Activated CD8-positive, alpha-beta memory T cell treated with anti-CD3 and anti-CD28 coated beads for 36 hours (primary cell): ENCODE measurements around the gene CRIM1. TPM values are rescaled to one million over a fixed set of nuclear protein-coding genes. Genes with fewer than 3 reads are reported as not detected.

Source experiments
- CTCF ChIA-PET: fragments of 350-600 bp; sonication (Branson Sonifier 250); formaldehyde crosslinking; loops from one replicate; lab custom pipeline; 2021; ENCODE audit warnings: antibody characterized with exemption; lab: Charles Lee
- POLR2A ChIA-PET: fragments of 350-600 bp; sonication (Branson Sonifier 250); formaldehyde crosslinking; loops from one replicate; lab custom pipeline; 2021; ENCODE audit warnings: antibody characterized with exemption; lab: Charles Lee
- total RNA-seq, 2 experiments: library from RNA; stranded (reverse); gene quantifications; one replicate each; pipeline ENCODE4 v1.2.3, GENCODE V29; 2021

The CRIM1 gene
- total RNA-seq, 2 experiments from 2014 or later: 18.2 to 20.1 TPM

DNA sequence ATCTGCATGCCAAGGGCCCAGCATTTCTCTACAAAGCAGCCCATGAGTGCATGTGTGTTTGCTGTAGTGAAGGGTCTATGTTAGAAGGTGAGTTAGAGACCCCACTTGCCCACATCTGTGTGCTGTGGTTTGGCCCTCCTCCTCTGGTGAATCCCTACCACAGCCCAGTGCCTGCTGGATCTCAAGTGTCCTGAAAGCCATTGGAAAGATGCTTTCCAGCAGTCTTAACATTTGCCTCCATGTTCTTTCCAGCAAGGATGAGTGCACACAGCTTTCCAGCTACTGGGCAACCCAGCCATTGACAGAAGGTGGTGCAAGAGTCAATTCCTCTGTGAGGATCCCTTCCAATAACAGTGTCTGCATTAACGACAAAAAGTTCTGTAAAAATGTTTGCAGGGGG, 13.6 kb downstream of the CRIM1 start:
- POLR2A ChIA-PET: no interaction called here
- CTCF ChIA-PET: no interaction called here

- POLR2A ChIA-PET: interaction anchor here (0.5 kb wide), 1 partner anchor 452 kb away, joined by 3 read pairs; no protein-coding TSS in a partner anchor
- CTCF ChIA-PET: no interaction called here
Measured at GRCh38 chr2:36369716-36370115, 14.1 kb downstream of the CRIM1 start.

DNA sequence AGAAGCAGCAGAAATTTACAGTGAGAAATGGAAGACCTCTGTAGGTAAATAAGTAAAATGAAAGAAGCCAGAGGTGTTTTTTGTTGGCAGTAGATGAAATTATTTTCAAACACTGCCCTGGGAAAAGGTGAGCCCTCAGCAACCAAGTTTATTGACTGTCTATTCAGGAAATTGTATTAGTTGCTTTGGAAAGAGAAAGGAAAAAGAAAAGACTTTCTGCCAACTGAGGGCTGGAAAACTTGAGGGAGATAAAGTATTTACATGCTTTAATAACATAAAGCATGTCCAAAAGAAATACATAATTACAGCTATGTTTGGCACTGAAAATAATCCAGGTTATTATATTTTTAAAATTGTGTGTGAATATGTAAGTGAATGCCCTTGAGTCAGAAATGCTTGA, 14.7 kb downstream of the CRIM1 start:
- ChIA-PET CTCF (no interaction called here), POLR2A (no interaction called here)

DNA sequence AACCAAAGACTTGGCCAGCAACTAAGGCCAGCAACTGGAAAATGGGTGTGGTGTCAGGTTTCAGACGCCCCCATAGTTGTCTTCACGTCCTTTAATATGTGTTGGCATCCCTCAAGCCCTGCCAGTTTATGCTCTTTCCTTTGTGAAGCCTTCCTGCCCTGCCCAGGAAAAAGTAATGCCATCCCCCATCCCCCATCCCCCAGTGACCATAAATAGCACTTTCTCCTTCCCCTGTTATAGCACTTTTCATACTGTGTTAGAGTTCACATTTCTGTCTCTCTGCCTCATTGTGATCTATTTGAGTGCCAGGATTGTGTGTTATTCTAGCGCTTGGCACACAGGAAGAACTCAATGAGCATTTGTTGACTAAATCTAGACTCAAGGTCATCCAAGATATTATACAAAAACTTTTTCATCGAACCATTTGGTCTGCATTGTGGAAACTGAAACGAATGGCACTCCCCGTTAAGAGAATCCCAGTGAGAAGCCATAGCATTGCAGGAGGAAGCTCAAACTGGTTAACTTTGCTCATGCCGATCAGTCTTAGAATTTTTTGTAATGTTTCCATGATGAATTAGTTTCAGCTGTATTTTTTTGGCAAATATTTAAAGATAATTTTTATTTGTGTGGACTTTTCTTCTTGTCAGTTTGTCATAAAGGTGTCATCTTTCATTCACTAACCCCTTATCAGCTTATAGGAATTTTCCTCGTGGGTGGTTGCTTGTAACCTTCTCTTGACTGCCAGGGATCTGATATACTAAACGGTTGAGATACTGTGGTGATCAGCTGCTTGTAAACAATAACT, 15.7 kb downstream of the CRIM1 start:
- ChIA-PET CTCF (interaction anchor here (0.5 kb wide), 1 partner anchor 23 kb away, joined by 4 read pairs; no protein-coding TSS in a partner anchor), POLR2A (no interaction called here)

GRCh38 chr2:36371928-36372391, 16.4 kb downstream of the CRIM1 start:
- ChIA-PET POLR2A (no interaction called here), CTCF (interaction anchor here (0.5 to 0.7 kb wide), 2 partner anchors 15 to 23 kb away, joined by 3 to 4 read pairs; no protein-coding TSS in a partner anchor)

- POLR2A ChIA-PET: no interaction called here
- CTCF ChIA-PET: no interaction called here
Measured at GRCh38 chr2:36373149-36373926, 17.8 kb downstream of the CRIM1 start.

DNA sequence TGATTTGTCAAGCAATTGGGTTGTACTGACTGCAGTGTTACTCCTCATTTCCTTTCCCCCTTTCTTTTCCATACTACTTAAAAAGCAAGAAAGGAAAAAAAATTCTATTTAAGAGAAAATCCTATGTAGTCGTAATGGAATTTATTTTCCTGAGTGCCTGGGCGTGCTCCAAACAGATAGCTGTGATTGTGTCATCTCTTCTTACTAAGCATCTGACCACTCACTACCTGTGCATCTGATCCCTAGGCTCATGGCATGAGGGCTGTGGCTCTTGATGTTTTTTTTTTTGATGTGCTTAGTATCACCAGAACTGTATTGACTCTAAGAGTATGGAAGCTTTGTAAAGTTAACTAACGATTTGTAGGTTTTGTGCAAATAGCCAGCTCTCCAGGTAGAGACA, 19.0 kb downstream of the CRIM1 start:
- CTCF ChIA-PET: interaction anchor here (0.6 kb wide), 1 partner anchor 295 kb away, joined by 3 read pairs; no protein-coding TSS in a partner anchor

GRCh38 chr2:36376319-36376765, 20.8 kb downstream of the CRIM1 start:
- POLR2A ChIA-PET: no interaction called here
- CTCF ChIA-PET: no interaction called here

More for the DNA sequence above, 19.0 kb downstream of the CRIM1 start:
- POLR2A ChIA-PET: no interaction called here

GRCh38 chr2:36376992-36377738, 21.6 kb downstream of the CRIM1 start:
- ChIA-PET POLR2A (no interaction called here), CTCF (no interaction called here)

- POLR2A ChIA-PET: interaction anchor here (0.8 kb wide), 1 partner anchor 24 kb away, joined by 3 read pairs; no protein-coding TSS in a partner anchor
Measured at GRCh38 chr2:36379710-36380448, 24.3 kb downstream of the CRIM1 start.

GRCh38 chr2:36380624-36381481, 25.3 kb downstream of the CRIM1 start:
- POLR2A ChIA-PET: interaction anchor here (0.8 kb wide), 1 partner anchor 23 kb away, joined by 3 read pairs; no protein-coding TSS in a partner anchor
- CTCF ChIA-PET: no interaction called here

More at GRCh38 chr2:36379710-36380448, 24.3 kb downstream of the CRIM1 start:
- CTCF ChIA-PET: no interaction called here

GRCh38 chr2:36381993-36382392, 26.4 kb downstream of the CRIM1 start:
- CTCF ChIA-PET: no interaction called here

DNA sequence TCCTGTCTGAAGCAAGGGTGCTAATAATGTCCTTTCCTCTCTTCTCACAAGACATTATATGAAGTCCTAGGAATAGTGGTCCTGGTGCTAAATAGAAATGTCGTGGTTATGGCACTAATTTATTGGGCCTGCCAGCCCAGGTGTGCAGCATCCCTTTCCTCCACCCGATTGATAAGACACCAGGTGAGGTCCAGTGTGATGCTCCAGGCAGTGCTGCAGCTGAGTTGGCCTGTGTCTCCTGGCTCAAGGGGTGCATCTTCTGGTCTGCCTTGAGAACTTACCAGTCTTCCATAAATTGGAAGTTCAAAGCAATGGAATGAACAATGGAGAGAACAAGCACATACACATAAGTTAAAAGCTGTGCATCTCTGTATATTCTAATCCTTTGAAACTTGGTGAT, 26.9 kb downstream of the CRIM1 start:
- ChIA-PET POLR2A (no interaction called here), CTCF (no interaction called here)

More at GRCh38 chr2:36381993-36382392, 26.4 kb downstream of the CRIM1 start:
- POLR2A ChIA-PET: no interaction called here

GRCh38 chr2:36383726-36384125, 28.1 kb downstream of the CRIM1 start:
- CTCF ChIA-PET: no interaction called here
- POLR2A ChIA-PET: no interaction called here

DNA sequence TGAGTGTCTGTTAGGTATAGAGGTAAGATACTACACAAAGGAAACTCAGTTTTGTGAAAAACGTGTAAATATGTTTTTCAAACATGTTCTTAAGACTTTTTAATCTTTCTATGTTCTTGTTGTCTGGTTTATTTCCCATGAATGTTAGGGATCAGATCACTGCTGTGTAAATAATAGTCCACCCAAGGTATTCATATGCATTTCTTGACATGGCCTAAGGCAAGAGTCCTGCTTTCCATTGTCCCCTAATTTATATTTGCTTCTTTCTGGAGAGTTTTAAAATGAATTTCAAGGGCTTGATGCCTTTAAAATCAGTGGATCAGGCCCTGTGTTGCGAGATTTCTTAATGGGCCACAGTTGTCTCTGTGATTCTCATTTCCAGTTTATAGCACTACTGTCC, 28.9 kb downstream of the CRIM1 start:
- ChIA-PET CTCF (no interaction called here), POLR2A (no interaction called here)

DNA sequence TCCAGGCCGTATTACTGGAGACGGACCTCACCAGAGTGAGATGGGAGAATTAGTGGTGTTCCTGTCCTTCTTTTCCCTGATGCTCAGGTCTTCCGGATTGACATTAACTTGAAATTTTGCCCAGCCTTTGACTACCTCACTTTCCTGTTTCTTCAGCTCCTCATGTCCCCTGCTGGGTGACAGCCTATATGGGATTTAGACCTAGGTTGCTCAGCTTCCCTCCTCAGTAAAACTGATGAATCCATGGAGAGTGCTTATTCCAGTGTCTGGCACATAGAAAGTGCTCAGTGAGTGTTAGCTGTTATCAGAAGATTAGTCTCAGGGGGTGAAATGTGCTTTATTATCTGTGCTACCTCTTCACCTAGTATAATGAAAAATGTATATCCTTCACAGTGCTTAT, 30.0 kb downstream of the CRIM1 start:
- ChIA-PET POLR2A (no interaction called here), CTCF (no interaction called here)

GRCh38 chr2:36387258-36387916, 31.8 kb downstream of the CRIM1 start:
- ChIA-PET CTCF (interaction anchor here (0.9 kb wide), 1 partner anchor 15 kb away, joined by 3 read pairs; no protein-coding TSS in a partner anchor), POLR2A (no interaction called here)
